HG03064 (cell line): ENCODE data around the gene HOXA9.

ENCODE experiments used
- ATAC-seq: cut with Tn5 transposase; IDR thresholded peaks from one replicate; pipeline ENCODE4 v1.9.1; 2021; ENCODE audit warnings: low read depth; ENCODE audit not compliant: unreplicated experiment

The HOXA9 gene

GRCh38 chr7:27116962-27117886, 48.1 kb downstream of the HOXA9 start:
- no peak for ATAC-seq

DNA sequence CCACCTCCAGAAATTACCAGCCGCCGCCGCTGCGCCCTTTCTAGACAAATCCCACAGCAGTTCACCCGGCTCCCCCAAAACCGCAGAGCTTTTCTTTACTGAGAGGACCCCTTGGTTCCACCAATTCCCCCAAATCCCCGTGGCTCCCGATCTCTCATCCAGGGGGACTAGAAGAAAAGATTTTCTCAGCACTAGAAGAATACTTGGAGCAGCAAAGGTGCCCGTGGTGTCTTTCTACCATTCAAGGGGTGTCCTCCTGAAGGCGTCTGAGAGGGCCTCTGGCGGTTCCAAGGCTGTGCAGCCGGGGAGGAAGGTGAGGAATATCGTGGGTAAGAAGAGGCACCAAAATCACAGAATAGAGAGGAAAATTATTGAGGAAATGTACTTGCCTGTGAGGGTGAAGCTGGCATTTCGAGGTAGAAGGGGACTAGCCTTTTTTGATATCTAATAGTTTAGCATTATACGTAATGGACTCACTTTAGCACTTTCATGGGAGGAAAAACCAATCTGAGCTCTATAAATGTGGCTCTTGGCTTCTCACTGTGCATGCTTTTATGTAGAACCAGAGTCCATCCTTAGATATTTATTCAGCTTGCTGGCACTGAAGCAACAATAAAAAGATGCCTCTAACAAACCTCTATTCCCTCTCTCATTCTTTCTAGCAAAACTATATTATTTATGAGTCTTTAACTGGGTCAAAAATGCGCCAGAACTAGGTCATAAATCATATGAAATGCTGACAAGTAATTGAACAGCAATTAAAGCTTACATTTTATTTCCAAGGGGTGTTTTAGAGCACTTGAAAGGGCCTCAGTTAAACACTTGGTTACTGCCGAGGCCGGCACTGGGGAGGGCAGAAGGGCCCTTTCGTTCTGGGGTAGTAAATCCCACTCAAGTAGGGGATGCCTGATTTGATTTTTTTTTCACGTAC, 49.0 kb downstream of the HOXA9 start:
- no peak for ATAC-seq

DNA sequence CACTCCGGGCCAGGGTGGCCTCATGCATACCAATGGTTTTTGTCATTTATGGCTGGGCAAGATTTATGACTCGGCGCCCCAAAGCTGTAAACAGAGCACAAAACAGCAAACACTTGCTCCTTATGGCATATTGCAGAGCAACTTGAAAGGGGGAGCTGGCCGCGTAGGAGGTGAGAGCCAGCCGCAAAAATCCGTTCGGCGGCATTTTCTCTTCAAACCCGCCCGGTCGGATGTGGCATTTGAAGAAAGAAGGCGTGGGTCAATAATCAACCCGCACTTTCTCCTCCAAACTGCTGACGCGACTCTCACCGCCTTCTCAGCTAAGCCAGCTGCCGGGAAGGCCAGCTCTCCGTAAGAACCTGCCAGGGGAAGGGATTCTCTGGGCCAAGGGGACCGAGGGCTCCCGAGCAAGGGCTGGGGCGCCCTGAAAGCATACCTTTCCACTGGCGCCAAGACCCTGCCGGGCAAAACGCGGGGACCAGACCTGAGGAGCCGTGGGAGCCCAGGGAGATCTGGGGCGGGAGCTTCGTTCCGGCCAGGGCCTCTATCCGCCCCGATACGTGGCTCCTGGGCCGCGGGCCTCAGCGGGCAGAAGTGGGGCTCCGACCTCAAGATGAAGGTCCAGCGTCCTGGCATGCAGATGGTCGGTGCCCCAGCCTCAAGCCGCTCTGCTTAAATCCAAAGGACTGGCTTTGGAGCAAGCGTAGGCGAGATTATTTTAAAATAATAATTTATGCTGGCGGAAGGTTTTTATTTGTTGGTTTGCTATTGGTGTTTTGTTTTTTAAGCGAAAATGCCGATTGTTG, 49.9 kb downstream of the HOXA9 start:
- ATAC-seq: no peak

DNA sequence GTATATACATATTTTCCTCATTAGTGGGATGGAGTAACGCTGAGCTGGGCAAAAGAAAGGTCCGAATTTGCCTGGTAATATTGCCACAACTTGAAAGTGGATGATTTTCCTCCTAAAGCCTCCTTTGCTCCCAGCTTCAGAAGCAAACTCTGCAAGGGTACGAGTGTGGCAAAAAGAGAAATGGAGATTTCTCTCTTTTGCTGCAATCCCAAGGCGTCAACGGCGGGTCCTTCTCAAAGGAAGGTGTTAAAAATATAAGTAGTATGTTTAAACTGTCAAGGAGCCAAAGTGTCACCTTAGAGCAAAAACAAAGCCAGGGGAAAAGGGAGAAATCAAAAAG, 50.5 kb downstream of the HOXA9 start:
- no peak for ATAC-seq

DNA sequence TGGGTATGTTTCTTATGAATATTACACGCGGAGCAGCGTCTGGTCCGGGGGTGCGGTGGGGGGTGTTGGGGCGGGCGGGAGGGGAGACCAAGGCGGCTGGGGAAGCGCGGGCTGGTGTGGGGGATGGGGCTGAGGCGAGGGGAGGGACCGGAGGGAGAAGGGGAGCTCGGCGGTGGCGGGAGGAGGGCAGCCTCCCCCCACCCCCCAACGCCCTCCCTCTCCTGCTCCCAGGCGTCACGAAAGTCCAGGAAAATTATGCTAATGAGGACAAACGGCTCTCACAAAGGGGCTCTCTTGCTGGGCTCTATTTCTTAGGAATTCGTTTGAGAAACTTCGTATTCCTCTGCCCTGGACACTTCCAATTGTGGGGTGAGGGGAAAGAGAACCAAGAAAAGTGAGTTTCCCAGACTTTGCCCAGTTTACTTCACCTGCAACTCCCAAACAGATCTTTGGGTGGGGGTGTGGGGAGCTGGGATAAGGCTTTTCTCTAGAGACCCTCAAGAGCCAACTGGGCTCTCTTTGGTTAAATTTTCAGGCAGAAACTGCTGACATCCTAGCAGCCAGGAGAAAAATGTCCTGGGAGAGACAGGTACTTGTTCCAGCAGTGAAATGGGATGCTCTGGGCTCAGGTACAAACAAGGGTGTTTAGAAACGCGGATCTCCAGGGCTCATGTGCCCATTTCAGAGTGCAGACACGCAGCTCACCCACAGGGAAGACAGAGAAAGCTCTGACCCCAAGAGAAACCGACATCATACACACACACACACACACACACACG, 51.2 kb downstream of the HOXA9 start:
- no peak for ATAC-seq

DNA sequence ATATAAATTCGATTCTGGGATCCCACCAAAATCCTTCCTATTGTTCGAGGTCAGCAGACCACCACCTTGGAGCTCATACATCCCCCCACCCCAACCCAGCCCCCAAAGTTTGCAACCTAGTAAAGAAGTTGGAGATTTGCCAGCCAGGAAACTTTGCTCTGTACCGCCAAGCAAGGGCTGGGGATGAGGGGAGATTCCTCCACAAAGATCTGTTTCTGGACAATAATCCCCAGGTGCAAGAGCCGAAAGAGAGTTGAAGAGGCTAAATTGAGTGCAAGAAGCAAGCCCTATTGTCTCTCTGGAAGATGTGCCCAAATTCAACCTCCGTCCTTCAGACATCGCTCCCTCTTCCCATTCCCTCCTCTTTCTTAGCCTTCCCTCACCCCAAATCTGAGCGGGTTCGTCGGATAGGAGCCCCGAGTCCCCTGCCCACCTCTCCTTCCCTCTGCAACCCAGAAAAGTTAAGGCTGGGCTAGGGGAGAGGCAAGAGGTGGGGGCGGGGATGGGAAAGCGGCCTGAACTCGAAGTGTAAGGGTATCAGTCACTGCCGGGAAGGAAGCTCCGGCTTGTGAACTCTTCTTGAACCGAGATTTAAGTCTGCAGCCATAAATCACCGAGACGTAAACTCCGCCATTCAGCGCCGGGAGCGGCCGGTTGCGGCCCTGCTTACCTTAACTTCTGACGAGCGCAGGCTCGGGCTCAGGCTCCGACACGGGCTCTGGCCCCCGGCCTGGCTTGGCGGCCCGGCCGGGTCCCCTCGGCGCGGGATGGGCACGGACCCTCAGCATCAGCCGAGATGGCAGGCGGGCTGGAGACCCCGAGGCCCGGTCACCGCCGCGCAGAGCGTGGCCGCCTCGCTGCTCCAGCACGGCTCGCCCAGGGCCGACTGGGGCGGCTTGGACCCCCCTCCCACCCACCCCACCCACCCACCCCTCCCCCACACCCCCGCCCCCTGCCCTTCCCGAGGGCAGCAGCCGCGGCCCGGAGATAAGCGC, 52.1 kb downstream of the HOXA9 start:
- ATAC-seq: no peak
